Transverse colon (tissue), 4 donors: ENCODE data around the gene CITED2. TPM values are rescaled to one million over a fixed set of nuclear protein-coding genes. Genes with fewer than 3 reads are reported as not detected.
"Not testable (repeated sequence)": the region's sequence is repeated elsewhere in the genome, so short reads cannot be mapped to it uniquely, and the experiment has no call there.

Experiments
- DNase-seq: peaks from one replicate; pipeline ENCODE4 v3.0.0-alpha.2; 2019
- H3K27ac ChIP-seq, 4 donors: fragments of 200-600 bp; sonication (generic); 2 replicates each; pipeline ENCODE4 v1.5.1; 2016 to 2018; ENCODE audit warnings: inconsistent platforms in 4 of 4
- H3K27me3 ChIP-seq: fragments of 200-600 bp; sonication (generic); 2 replicates; pipeline ENCODE4 v1.5.1; 2017; ENCODE audit warnings: inconsistent platforms
- H3K36me3 ChIP-seq, 4 donors: fragments of 200-600 bp; sonication (generic); 2 replicates each; pipeline ENCODE4 v1.5.1; 2017 to 2019; ENCODE audit warnings: inconsistent platforms in 4 of 4
- H3K4me1 ChIP-seq, 4 donors: fragments of 200-600 bp; sonication (generic); 2 replicates each; pipeline ENCODE4 v1.5.1; 2017 to 2020; ENCODE audit warnings: inconsistent platforms in 4 of 4
- H3K4me3 ChIP-seq, 4 donors: fragments of 200-600 bp; sonication (generic); 1 replicate in 1 of 4; 2 replicates in 3 of 4; pipeline versions ENCODE4 v1.5.1 to v1.6.1; 2017 to 2019; ENCODE audit warnings: inconsistent platforms in 4 of 4
- H3K9me3 ChIP-seq, 2 donors: fragments of 200-600 bp; sonication (generic); 2 replicates each; pipeline ENCODE4 v1.5.1; 2017 to 2019; ENCODE audit warnings: inconsistent platforms in 2 of 2
- EP300 ChIP-seq: sonication (generic); formaldehyde crosslinking; IDR thresholded peaks from one replicate; pipeline ENCODE4 v1.6.1; 2017; ENCODE audit warnings: antibody characterized with exemption, low read depth
- POLR2A ChIP-seq: fragments of 450-650 bp; IDR thresholded peaks from one replicate; pipeline ENCODE4 v1.6.1; 2016; ENCODE audit warnings: antibody characterized with exemption, mild to moderate bottlenecking, moderate library complexity
- POLR2AphosphoS5 ChIP-seq, 3 donors: sonication (generic); formaldehyde crosslinking; IDR thresholded peaks; one replicate each; pipeline ENCODE4 v1.6.1; 2016; ENCODE audit warnings: antibody characterized with exemption in 3 of 3
- WGBS, 2 donors: methylation state at CpG; one replicate each; pipeline ENCODE4 v1.1.5; 2018; ENCODE audit warnings: low coverage in 1 of 2; 5-methylcytosine and 5-hydroxymethylcytosine counted together
- in situ Hi-C, 4 donors: fragments of 200-750 bp; cut with MboI; loops; one replicate each; pipeline versions ENCODE4 v1.15.0 to v1.15.1; 2017; ENCODE audit warnings: low sequenced_read_pairs in 3 of 4, low pct_ligation_motif_present in 1 of 4, low pct_unique_long_range_greater_than_20kb in 1 of 4
- intact Hi-C: fragments of 100-400 bp; cut with DNase I; formaldehyde crosslinking; loops from one replicate; pipeline ENCODE4 v1.15.1; 2023; ENCODE audit warnings: low total_unique reads
- total RNA-seq, 4 donors: library from RNA; depleted of rRNA; stranded (reverse); fragments of >200 nt; gene quantifications; one replicate each; pipeline ENCODE4 v1.1.0, GENCODE V29; 2016
- TF ChIP-seq, protein P1 (sequence below), 5 experiments: fragments of 200-600 bp in 3 of 5; fragments of 450-650 bp in 2 of 5; sonication (generic) in 3 of 5; IDR thresholded peaks; 1 replicate in 2 of 5; 2 replicates in 3 of 5; pipeline ENCODE4 v1.5.1; 2016 to 2017; ENCODE audit warnings: antibody characterized with exemption in 5 of 5, inconsistent platforms in 3 of 5, mild to moderate bottlenecking in 2 of 5, moderate library complexity in 1 of 5

Gene CITED2
- total RNA-seq, 4 donors from 2014 or later, result 66.6 to 116 (median 102) TPM

GRCh38 chr6:139364982-139365379 is 9.5 kb downstream of the CITED2 start:
- no peaks in the 10 kb centered on the region for H3K36me3 ChIP-seq
- no peaks in the 10 kb centered on the region for H3K27me3 ChIP-seq
- DNase-seq, result no peak
- intact Hi-C loops (loop anchor here (5.0 kb wide), 1 partner anchor 148 kb away; no protein-coding TSS in a partner anchor), in situ Hi-C loops (loop anchor here (5.0 to 25.0 kb wide), 7 partner anchors 128 to 553 kb away; no protein-coding TSS in a partner anchor)
- peaks cover 4 to 11% (median 6%) of the 10 kb centered on the region in 4 donors for H3K4me1 ChIP-seq
- H3K4me3 ChIP-seq, result no peak overlapping the region
- TF ChIP-seq EP300 (no peak), POLR2A (no peak), POLR2AphosphoS5 (IDR thresholded peaks at IDR 0.05) (no peak)
- TF ChIP-seq, protein P1, sequence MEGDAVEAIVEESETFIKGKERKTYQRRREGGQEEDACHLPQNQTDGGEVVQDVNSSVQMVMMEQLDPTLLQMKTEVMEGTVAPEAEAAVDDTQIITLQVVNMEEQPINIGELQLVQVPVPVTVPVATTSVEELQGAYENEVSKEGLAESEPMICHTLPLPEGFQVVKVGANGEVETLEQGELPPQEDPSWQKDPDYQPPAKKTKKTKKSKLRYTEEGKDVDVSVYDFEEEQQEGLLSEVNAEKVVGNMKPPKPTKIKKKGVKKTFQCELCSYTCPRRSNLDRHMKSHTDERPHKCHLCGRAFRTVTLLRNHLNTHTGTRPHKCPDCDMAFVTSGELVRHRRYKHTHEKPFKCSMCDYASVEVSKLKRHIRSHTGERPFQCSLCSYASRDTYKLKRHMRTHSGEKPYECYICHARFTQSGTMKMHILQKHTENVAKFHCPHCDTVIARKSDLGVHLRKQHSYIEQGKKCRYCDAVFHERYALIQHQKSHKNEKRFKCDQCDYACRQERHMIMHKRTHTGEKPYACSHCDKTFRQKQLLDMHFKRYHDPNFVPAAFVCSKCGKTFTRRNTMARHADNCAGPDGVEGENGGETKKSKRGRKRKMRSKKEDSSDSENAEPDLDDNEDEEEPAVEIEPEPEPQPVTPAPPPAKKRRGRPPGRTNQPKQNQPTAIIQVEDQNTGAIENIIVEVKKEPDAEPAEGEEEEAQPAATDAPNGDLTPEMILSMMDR (IDR thresholded peaks at IDR 0.05), result no peak
- WGBS, 2 donors, result 44 to 53% methylated on average over 3 of the region's 3 CpGs
- no peak overlapping the region for H3K27ac ChIP-seq
- no peaks in the 10 kb centered on the region for H3K9me3 ChIP-seq

DNA sequence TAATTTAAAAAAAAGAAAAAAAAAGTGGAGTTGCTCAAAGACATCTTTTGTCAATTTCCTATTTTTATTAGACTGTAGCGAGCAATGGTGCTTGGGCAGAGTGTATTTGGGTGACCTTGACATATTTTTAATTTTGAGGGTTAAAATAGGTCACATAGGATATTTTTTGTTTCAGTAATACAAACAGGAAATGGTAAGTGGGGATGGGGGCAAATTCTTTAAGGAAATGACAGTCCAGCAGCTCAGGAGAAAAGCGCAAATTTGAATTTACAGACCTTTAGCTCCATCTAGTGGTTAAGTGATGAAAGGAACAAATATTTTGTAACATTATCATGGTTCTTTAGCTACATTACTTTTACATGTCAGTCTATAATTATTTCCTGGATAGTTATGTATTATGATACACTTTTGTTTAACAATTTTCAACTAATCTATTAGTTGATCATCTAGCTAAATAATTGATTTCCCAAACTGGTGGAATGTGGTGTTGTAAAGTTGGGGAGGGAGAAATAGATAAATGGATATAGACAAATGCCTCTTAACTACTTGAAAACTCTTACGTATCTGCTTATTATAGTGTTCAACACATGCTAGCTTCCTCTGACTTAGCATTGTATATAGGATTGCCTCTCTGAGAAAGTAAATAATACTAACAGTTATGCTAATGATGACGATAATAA is 10.0 kb downstream of the CITED2 start:
- no peaks in the 10 kb centered on the region for H3K36me3 ChIP-seq
- no peaks in the 10 kb centered on the region for H3K27me3 ChIP-seq
- intact Hi-C loops (loop anchor here (5.0 kb wide), 1 partner anchor 147 kb away; no protein-coding TSS in a partner anchor), in situ Hi-C loops (loop anchor here (10.0 to 25.0 kb wide), 5 partner anchors 127 to 552 kb away; no protein-coding TSS in a partner anchor)
- no peak for DNase-seq
- no peak for TF ChIP-seq EP300
- TF ChIP-seq, protein P1 (IDR thresholded peaks at IDR 0.05), result peak; percentile 71 to 88 (median 73)
- H3K9me3 ChIP-seq, result no peaks in the 10 kb centered on the region
- H3K27ac ChIP-seq, result no peak overlapping the region
- 44 to 52% methylated on average over 4 of the region's 4 CpGs for WGBS, 2 donors
- no peak overlapping the region for H3K4me3 ChIP-seq
- peaks cover 0 to 6% (median under 1%) of the 10 kb centered on the region in 4 donors for H3K4me1 ChIP-seq

GRCh38 chr6:139363797-139364196 is 10.7 kb downstream of the CITED2 start:
- WGBS, 2 donors, result 78 to 85% methylated on average over 3 to 5 of the region's 5 CpGs
- not testable (repeated sequence) for H3K4me1 ChIP-seq, H3K9me3 ChIP-seq, H3K27ac ChIP-seq, H3K4me3 ChIP-seq, DNase-seq, H3K27me3 ChIP-seq, H3K36me3 ChIP-seq
- intact Hi-C loops, result loop anchor here (5.0 kb wide), 1 partner anchor 146 kb away; no protein-coding TSS in a partner anchor
- in situ Hi-C loops, result loop anchor here (10.0 to 25.0 kb wide), 5 partner anchors 126 to 551 kb away; no protein-coding TSS in a partner anchor

DNA sequence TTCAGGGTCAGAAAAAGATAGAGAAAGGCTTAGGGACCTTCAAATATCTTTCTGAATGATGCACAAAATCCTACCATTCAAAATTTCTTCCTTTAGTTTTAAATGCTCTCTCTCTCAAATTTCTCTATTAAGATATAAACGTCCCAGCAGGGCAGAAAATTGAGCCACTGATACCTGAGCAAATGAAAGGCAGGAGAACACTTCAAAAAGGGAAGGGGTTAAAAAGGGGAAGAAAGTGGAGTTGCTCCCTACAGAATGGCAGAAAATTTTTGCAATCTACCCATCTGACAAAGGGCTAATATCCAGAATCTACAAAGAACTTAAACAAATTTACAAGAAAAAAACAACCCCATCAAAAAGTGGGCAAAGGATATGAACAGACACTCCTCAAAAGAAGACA is 11.3 kb downstream of the CITED2 start:
- not testable (repeated sequence) for H3K4me3 ChIP-seq, H3K27ac ChIP-seq, DNase-seq, H3K4me1 ChIP-seq, H3K36me3 ChIP-seq, H3K27me3 ChIP-seq, H3K9me3 ChIP-seq
- intact Hi-C loops (loop anchor here (5.0 kb wide), 1 partner anchor 146 kb away; no protein-coding TSS in a partner anchor), in situ Hi-C loops (loop anchor here (10.0 to 25.0 kb wide), 5 partner anchors 126 to 551 kb away; no protein-coding TSS in a partner anchor)
- 70 to 83% methylated on average over 1 of the region's 1 CpG for WGBS, 2 donors

GRCh38 chr6:139361211-139361610 is 13.2 kb downstream of the CITED2 start:
- Histone ChIP-seq H3K27me3 (no peaks in the 10 kb centered on the region), H3K36me3 (no peaks in the 10 kb centered on the region), H3K9me3 (no peaks in the 10 kb centered on the region), H3K4me3 (no peak overlapping the region), H3K4me1 (no peaks in the 10 kb centered on the region), H3K27ac (no peak overlapping the region)
- intact Hi-C loops, result loop anchor here (5.0 kb wide), 1 partner anchor 144 kb away; no protein-coding TSS in a partner anchor
- WGBS, 2 donors, result 57 to 83% methylated on average over 2 of the region's 2 CpGs
- TF ChIP-seq, protein P1 (IDR thresholded peaks at IDR 0.05), result no peak
- no peak for TF ChIP-seq EP300
- no peak for TF ChIP-seq POLR2AphosphoS5 (IDR thresholded peaks at IDR 0.05)
- TF ChIP-seq POLR2A, result no peak
- no peak for DNase-seq
- in situ Hi-C loops, result loop anchor here (10.0 to 25.0 kb wide), 5 partner anchors 124 to 549 kb away; no protein-coding TSS in a partner anchor
